Brain microvascular endothelial cell (primary cell): ENCODE measurements around the gene CUBN.

Experiments used
- DNase-seq: peaks from one replicate; pipeline ENCODE4 v3.0.0-alpha.2; 2020
- H3K27ac ChIP-seq: fragments of 250-450 bp; sonication (Bioruptor Pico); 2 replicates; pipeline ENCODE4 v1.5.1; 2020; ENCODE audit warnings: mild to moderate bottlenecking, moderate library complexity
- H3K27me3 ChIP-seq: fragments of 250-450 bp; sonication (Bioruptor Pico); replicated peaks from 2 replicates; pipeline ENCODE4 v1.5.1; 2020; ENCODE audit warnings: mild to moderate bottlenecking
- H3K36me3 ChIP-seq: fragments of 250-450 bp; sonication (Bioruptor Pico); replicated peaks from 2 replicates; pipeline ENCODE4 v1.5.1; 2020; ENCODE audit warnings: mild to moderate bottlenecking
- H3K4me3 ChIP-seq: 2 replicates; pipeline ENCODE4 v1.5.1; 2011; ENCODE audit warnings: low read depth, mild to moderate bottlenecking, control low read depth, low read length, moderate library complexity
- in situ Hi-C: cut with HindIII; loops from 2 replicates; pipeline ENCODE4 v1.10.0; 2017; ENCODE audit warnings: low sequenced_read_pairs, low pct_ligation_motif_present
- TF ChIP-seq, protein P1 (sequence below): IDR thresholded peaks from 2 replicates; pipeline ENCODE4 v1.5.1; 2011; ENCODE audit warnings: low read depth, mild to moderate bottlenecking, moderate library complexity, low read length, control low read depth, inconsistent platforms; ENCODE audit errors: missing control alignments

Gene CUBN

GRCh38 chr10:16987976-16988610 lies 141.5 kb downstream of the CUBN start:
- in situ Hi-C loops = no loop called here
- H3K27ac ChIP-seq = peak overlapping the region; percentile 88
- no peak for DNase-seq
- TF ChIP-seq, protein P1, sequence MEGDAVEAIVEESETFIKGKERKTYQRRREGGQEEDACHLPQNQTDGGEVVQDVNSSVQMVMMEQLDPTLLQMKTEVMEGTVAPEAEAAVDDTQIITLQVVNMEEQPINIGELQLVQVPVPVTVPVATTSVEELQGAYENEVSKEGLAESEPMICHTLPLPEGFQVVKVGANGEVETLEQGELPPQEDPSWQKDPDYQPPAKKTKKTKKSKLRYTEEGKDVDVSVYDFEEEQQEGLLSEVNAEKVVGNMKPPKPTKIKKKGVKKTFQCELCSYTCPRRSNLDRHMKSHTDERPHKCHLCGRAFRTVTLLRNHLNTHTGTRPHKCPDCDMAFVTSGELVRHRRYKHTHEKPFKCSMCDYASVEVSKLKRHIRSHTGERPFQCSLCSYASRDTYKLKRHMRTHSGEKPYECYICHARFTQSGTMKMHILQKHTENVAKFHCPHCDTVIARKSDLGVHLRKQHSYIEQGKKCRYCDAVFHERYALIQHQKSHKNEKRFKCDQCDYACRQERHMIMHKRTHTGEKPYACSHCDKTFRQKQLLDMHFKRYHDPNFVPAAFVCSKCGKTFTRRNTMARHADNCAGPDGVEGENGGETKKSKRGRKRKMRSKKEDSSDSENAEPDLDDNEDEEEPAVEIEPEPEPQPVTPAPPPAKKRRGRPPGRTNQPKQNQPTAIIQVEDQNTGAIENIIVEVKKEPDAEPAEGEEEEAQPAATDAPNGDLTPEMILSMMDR = no peak
- H3K27me3 ChIP-seq = no peaks in the 10 kb centered on the region
- no peak overlapping the region for H3K4me3 ChIP-seq
- H3K36me3 ChIP-seq = no peaks in the 10 kb centered on the region

DNA sequence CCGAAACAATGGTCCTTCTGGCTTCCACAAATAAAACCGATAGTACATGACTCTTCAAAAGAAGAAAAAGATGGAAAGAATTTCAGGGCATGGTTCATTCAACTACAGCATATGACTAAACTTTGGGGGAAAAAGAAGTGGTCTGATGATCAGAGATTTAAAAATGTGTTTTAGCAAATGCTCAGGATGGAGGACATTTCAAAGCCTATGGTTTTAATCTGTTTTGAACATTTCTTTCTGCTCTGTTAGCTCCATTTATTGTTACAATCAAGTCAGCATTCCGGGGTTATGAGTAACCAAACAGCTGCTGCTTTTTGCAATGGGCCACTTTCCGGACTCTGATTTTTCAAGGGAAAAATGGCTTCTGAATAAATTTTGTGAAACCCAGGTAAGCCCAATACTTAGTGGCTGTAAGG lies 142.4 kb downstream of the CUBN start:
- TF ChIP-seq, protein P1 = no peak
- H3K4me3 ChIP-seq = no peak overlapping the region
- in situ Hi-C loops = no loop called here
- peak overlapping the region; percentile 88 for H3K27ac ChIP-seq
- no peaks in the 10 kb centered on the region for H3K36me3 ChIP-seq
- peak; percentile 75 for DNase-seq
- no peaks in the 10 kb centered on the region for H3K27me3 ChIP-seq

GRCh38 chr10:16986406-16987205 lies 143.0 kb downstream of the CUBN start:
- Histone ChIP-seq H3K36me3 (no peaks in the 10 kb centered on the region), H3K27ac (peak overlapping the region; percentile 88), H3K4me3 (no peak overlapping the region), H3K27me3 (no peaks in the 10 kb centered on the region)
- DNase-seq = peak; percentile 68
- TF ChIP-seq, protein P1 = no peak
- in situ Hi-C loops = no loop called here

DNA sequence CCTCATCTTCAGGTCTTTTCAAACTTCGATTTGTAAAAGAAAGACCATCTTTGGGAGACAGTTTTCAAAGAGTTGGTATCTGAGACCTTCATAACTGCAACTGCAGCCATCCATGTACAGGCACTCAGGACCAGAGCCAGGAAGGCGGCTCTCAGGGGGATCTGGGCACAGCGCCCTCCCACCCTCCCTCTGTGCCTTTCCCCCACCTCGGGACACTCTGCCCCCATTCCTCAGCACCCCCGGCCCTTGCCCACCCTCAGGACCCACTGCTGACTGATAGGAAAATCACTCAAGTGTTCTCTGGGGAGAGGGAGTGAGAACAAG lies 143.6 kb downstream of the CUBN start:
- no peaks in the 10 kb centered on the region for H3K27me3 ChIP-seq
- H3K27ac ChIP-seq = peak overlapping the region; percentile 88
- DNase-seq = no peak
- in situ Hi-C loops = no loop called here
- no peaks in the 10 kb centered on the region for H3K36me3 ChIP-seq
- TF ChIP-seq, protein P1 = no peak
- no peak overlapping the region for H3K4me3 ChIP-seq

- no peaks in the 10 kb centered on the region for H3K36me3 ChIP-seq
- H3K4me3 ChIP-seq = no peak overlapping the region
- TF ChIP-seq, protein P1 = no peak
- no peak for DNase-seq
- H3K27me3 ChIP-seq = no peaks in the 10 kb centered on the region
- in situ Hi-C loops = no loop called here
- no peak overlapping the region for H3K27ac ChIP-seq
Measured at GRCh38 chr10:16984242-16984641, 145.4 kb downstream of the CUBN start.
